Activated T-cell treated with anti-CD3 and anti-CD28 coated beads, Interleukin-2, amount 50 U/mL, for 4 hours (primary cell): ENCODE results near the gene RPL6. TPM values are rescaled to one million over a fixed set of nuclear protein-coding genes. Genes with fewer than 3 reads are reported as not detected.
"Not testable (repeated sequence)": the region's sequence is repeated elsewhere in the genome, so short reads cannot be mapped to it uniquely, and the experiment has no call there.

Source experiments
- ATAC-seq, 2 donors: fragments of 200-7000 bp; cut with Tn5 transposase; one replicate each; pipeline ENCODE4 v1.10.0; 2021
- DNase-seq: peaks from one replicate; pipeline ENCODE4 v3.0.0-alpha.2; 2020
- H3K27me3 Mint-ChIP-seq: one replicate; pipeline ENCODE4 v1.8.0; 2021; ENCODE audit warnings: low read depth, mixed read lengths
- H3K36me3 Mint-ChIP-seq: one replicate; pipeline ENCODE4 v1.8.0; 2022; ENCODE audit warnings: mixed read lengths; ENCODE audit not compliant: insufficient read depth
- H3K4me1 Mint-ChIP-seq: one replicate; pipeline ENCODE4 v1.8.0; 2021; ENCODE audit warnings: low read depth, mixed read lengths
- H3K4me3 Mint-ChIP-seq: one replicate; pipeline ENCODE4 v1.8.0; 2021; ENCODE audit warnings: mild to moderate bottlenecking, moderate library complexity, mixed read lengths
- H3K9me3 Mint-ChIP-seq: one replicate; pipeline ENCODE4 v1.8.0; 2021; ENCODE audit warnings: mixed read lengths
- total RNA-seq, 3 donors: library from RNA; stranded (reverse); gene quantifications; one replicate each; pipeline ENCODE4 v1.2.1, GENCODE V29; 2021

RPL6 gene
- total RNA-seq, 3 donors from 2014 or later, result 2,303 to 2,443 (median 2,407) TPM

GRCh38 chr12:112430929-112431328 is 21.5 kb upstream of the RPL6 start:
- peaks cover 15% of the 10 kb centered on the region for H3K36me3 Mint-ChIP-seq
- no peak overlapping the region for H3K4me3 Mint-ChIP-seq
- no peaks in the 10 kb centered on the region for H3K9me3 Mint-ChIP-seq
- no peak for DNase-seq
- H3K4me1 Mint-ChIP-seq, result peaks cover 26% of the 10 kb centered on the region
- no peaks in the 10 kb centered on the region for H3K27me3 Mint-ChIP-seq
- ATAC-seq, result peak in 1 of 2 donors; percentile 50

- Mint-ChIP-seq H3K36me3 (peaks cover 17% of the 10 kb centered on the region), H3K4me3 (no peak overlapping the region)
Measured at GRCh38 chr12:112427760-112428159, 18.4 kb upstream of the RPL6 start.

GRCh38 chr12:112425582-112426382 is 16.4 kb upstream of the RPL6 start:
- no peak for ATAC-seq
- Mint-ChIP-seq H3K9me3 (no peaks in the 10 kb centered on the region), H3K4me1 (peaks cover 44% of the 10 kb centered on the region)

More at GRCh38 chr12:112427760-112428159, 18.4 kb upstream of the RPL6 start:
- Mint-ChIP-seq H3K27me3 (no peaks in the 10 kb centered on the region), H3K4me1 (peaks cover 40% of the 10 kb centered on the region), H3K9me3 (no peaks in the 10 kb centered on the region)
- DNase-seq, result no peak
- no peak for ATAC-seq

GRCh38 chr12:112424126-112424525 is 14.7 kb upstream of the RPL6 start:
- ATAC-seq (no peak), DNase-seq (no peak)
- H3K36me3 Mint-ChIP-seq, result peaks cover 17% of the 10 kb centered on the region
- H3K4me1 Mint-ChIP-seq, result peaks cover 54% of the 10 kb centered on the region
- H3K9me3 Mint-ChIP-seq, result no peaks in the 10 kb centered on the region
- no peak overlapping the region for H3K4me3 Mint-ChIP-seq
- H3K27me3 Mint-ChIP-seq, result no peaks in the 10 kb centered on the region

More at GRCh38 chr12:112425582-112426382, 16.4 kb upstream of the RPL6 start:
- DNase-seq, result no peak
- H3K4me3 Mint-ChIP-seq, result no peak overlapping the region
- no peaks in the 10 kb centered on the region for H3K27me3 Mint-ChIP-seq
- H3K36me3 Mint-ChIP-seq, result peaks cover 15% of the 10 kb centered on the region

- Mint-ChIP-seq H3K4me3 (no peak overlapping the region), H3K4me1 (peaks cover 49% of the 10 kb centered on the region), H3K36me3 (peaks cover 10% of the 10 kb centered on the region), H3K9me3 (no peaks in the 10 kb centered on the region), H3K27me3 (no peaks in the 10 kb centered on the region)
- DNase-seq (no peak), ATAC-seq (no peak)
Measured at GRCh38 chr12:112422531-112422930, 13.1 kb upstream of the RPL6 start.

GRCh38 chr12:112421363-112421762 is 12.0 kb upstream of the RPL6 start:
- H3K4me3 Mint-ChIP-seq, result peak overlapping the region; percentile 26

GRCh38 chr12:112420740-112421139 is 11.3 kb upstream of the RPL6 start:
- Mint-ChIP-seq H3K9me3 (no peaks in the 10 kb centered on the region), H3K36me3 (peaks cover 10% of the 10 kb centered on the region), H3K4me3 (peak overlapping the region; percentile 97), H3K27me3 (no peaks in the 10 kb centered on the region), H3K4me1 (peaks cover 49% of the 10 kb centered on the region)
- ATAC-seq (no peak), DNase-seq (no peak)

More at GRCh38 chr12:112421363-112421762, 12.0 kb upstream of the RPL6 start:
- no peak for DNase-seq
- H3K4me1 Mint-ChIP-seq, result peaks cover 50% of the 10 kb centered on the region
- no peaks in the 10 kb centered on the region for H3K27me3 Mint-ChIP-seq
- H3K36me3 Mint-ChIP-seq, result peaks cover 10% of the 10 kb centered on the region
- no peaks in the 10 kb centered on the region for H3K9me3 Mint-ChIP-seq
- no peak for ATAC-seq

- ATAC-seq, result peak; percentile 61 to 69
- peak; percentile 20 for DNase-seq
- Mint-ChIP-seq H3K9me3 (no peaks in the 10 kb centered on the region), H3K4me1 (peaks cover 47% of the 10 kb centered on the region), H3K4me3 (peak overlapping the region; percentile 97), H3K36me3 (peaks cover 10% of the 10 kb centered on the region), H3K27me3 (no peaks in the 10 kb centered on the region)
Measured at GRCh38 chr12:112419297-112420133, 10.1 kb upstream of the RPL6 start.

GRCh38 chr12:112418608-112419296 is 9.3 kb upstream of the RPL6 start, which contains the start of gene PTPN11:
PTPN11 (plus strand) TSS chr12:112418947; CDS start chr12:112419112, 165 bp downstream.
- no peaks in the 10 kb centered on the region for H3K27me3 Mint-ChIP-seq
- H3K4me1 Mint-ChIP-seq, result peaks cover 40% of the 10 kb centered on the region
- ATAC-seq (peak; percentile 87 to 90), DNase-seq (peak; percentile 89)
- no peaks in the 10 kb centered on the region for H3K9me3 Mint-ChIP-seq
- H3K36me3 Mint-ChIP-seq, result peaks cover 10% of the 10 kb centered on the region
- peak within 1 kb of the TSS; percentile 97 for H3K4me3 Mint-ChIP-seq

- H3K9me3 Mint-ChIP-seq, result no peaks in the 10 kb centered on the region
- peak overlapping the region; percentile 97 for H3K4me3 Mint-ChIP-seq
- no peak for DNase-seq
- peaks cover 39% of the 10 kb centered on the region for H3K4me1 Mint-ChIP-seq
- peaks cover 10% of the 10 kb centered on the region for H3K36me3 Mint-ChIP-seq
- H3K27me3 Mint-ChIP-seq, result no peaks in the 10 kb centered on the region
- ATAC-seq, result no peak
Measured at GRCh38 chr12:112418273-112418607, 8.8 kb upstream of the RPL6 start.

- not testable (repeated sequence) for H3K27me3 Mint-ChIP-seq, DNase-seq, H3K4me3 Mint-ChIP-seq, H3K36me3 Mint-ChIP-seq, ATAC-seq, H3K9me3 Mint-ChIP-seq
- H3K4me1 Mint-ChIP-seq, result peaks cover 19% of the 10 kb centered on the region
Measured at GRCh38 chr12:112415457-112415856, 6.1 kb upstream of the RPL6 start.

GRCh38 chr12:112413855-112414625 is 4.6 kb upstream of the RPL6 start:
- Mint-ChIP-seq H3K4me3 (no peak overlapping the region), H3K27me3 (no peaks in the 10 kb centered on the region)
- no peak for DNase-seq

GRCh38 chr12:112409906-112410244 is 470 bp upstream of the RPL6 start:
- peaks cover 36% of the 10 kb centered on the region for H3K4me1 Mint-ChIP-seq
- H3K9me3 Mint-ChIP-seq, result no peaks in the 10 kb centered on the region
- no peak for DNase-seq
- peak overlapping the region; percentile 99 for H3K4me3 Mint-ChIP-seq
- H3K36me3 Mint-ChIP-seq, result peaks cover 39% of the 10 kb centered on the region
- H3K27me3 Mint-ChIP-seq, result no peaks in the 10 kb centered on the region
- ATAC-seq, result no peak

More at GRCh38 chr12:112413855-112414625, 4.6 kb upstream of the RPL6 start:
- H3K9me3 Mint-ChIP-seq, result no peaks in the 10 kb centered on the region
- H3K36me3 Mint-ChIP-seq, result peaks cover 1% of the 10 kb centered on the region
- no peak for ATAC-seq
- H3K4me1 Mint-ChIP-seq, result peaks cover 11% of the 10 kb centered on the region
